Mesothelial cell of epicardium (in vitro differentiated cells): ENCODE measurements around the gene STIM1. TPM values are rescaled to one million over a fixed set of nuclear protein-coding genes. Genes with fewer than 3 reads are reported as not detected.

ENCODE experiments used
- DNase-seq, 2 experiments: peaks; one replicate each; pipeline ENCODE4 v3.0.0; 2021; ENCODE audit warnings: low spot score in 2 of 2; ENCODE audit not compliant: unreplicated experiment in 2 of 2
- H3K27ac Mint-ChIP-seq: 2 replicates; pipeline ENCODE4 v1.8.0; 2021; ENCODE audit warnings: mixed read lengths
- H3K27me3 Mint-ChIP-seq: 2 replicates; pipeline ENCODE4 v1.8.0; 2021; ENCODE audit warnings: low read depth, mixed read lengths
- H3K36me3 Mint-ChIP-seq: 2 replicates; pipeline ENCODE4 v1.8.0; 2021; ENCODE audit warnings: mixed read lengths
- H3K4me1 Mint-ChIP-seq: 2 replicates; pipeline ENCODE4 v1.8.0; 2021; ENCODE audit warnings: mixed read lengths
- H3K4me3 Mint-ChIP-seq: 2 replicates; pipeline ENCODE4 v1.8.0; 2021; ENCODE audit warnings: mild to moderate bottlenecking, moderate library complexity, mixed read lengths
- H3K9me3 Mint-ChIP-seq: 2 replicates; pipeline ENCODE4 v1.8.0; 2021; ENCODE audit warnings: mixed read lengths
- CTCF ChIP-seq: fragments of 200-600 bp; sonication (generic); IDR thresholded peaks from one replicate; pipeline ENCODE4 v1.5.0; 2021; ENCODE audit warnings: antibody characterized with exemption; ENCODE audit not compliant: unreplicated experiment
- total RNA-seq: library from RNA; stranded (reverse); gene quantifications from 3 replicates; pipeline ENCODE4 v1.2.1, GENCODE V29; 2021

STIM1 gene
- total RNA-seq, 1 donor from 2014 or later: 43.7 TPM

- H3K36me3 Mint-ChIP-seq: peaks cover 28% of the 10 kb centered on the region
- no peak for DNase-seq
- no peak for TF ChIP-seq CTCF
- no peaks in the 10 kb centered on the region for H3K4me1 Mint-ChIP-seq
- no peaks in the 10 kb centered on the region for H3K27me3 Mint-ChIP-seq
- H3K27ac Mint-ChIP-seq: no peak overlapping the region
- H3K9me3 Mint-ChIP-seq: no peaks in the 10 kb centered on the region
- no peak overlapping the region for H3K4me3 Mint-ChIP-seq
Observed at GRCh38 chr11:4105916-4106315, 250.5 kb downstream of the STIM1 start.

- Mint-ChIP-seq H3K36me3 (peaks cover 40% of the 10 kb centered on the region), H3K27ac (no peak overlapping the region), H3K4me3 (no peak overlapping the region), H3K4me1 (no peaks in the 10 kb centered on the region), H3K9me3 (no peaks in the 10 kb centered on the region), H3K27me3 (no peaks in the 10 kb centered on the region)
- TF ChIP-seq CTCF: no peak
- no peak for DNase-seq
Observed at GRCh38 chr11:4111834-4112233, 256.4 kb downstream of the STIM1 start.

GRCh38 chr11:4115128-4115527 lies 259.7 kb downstream of the STIM1 start:
- TF ChIP-seq CTCF: no peak
- Mint-ChIP-seq H3K4me1 (peaks cover 2% of the 10 kb centered on the region), H3K36me3 (peaks cover 36% of the 10 kb centered on the region), H3K9me3 (no peaks in the 10 kb centered on the region), H3K4me3 (no peak overlapping the region), H3K27ac (no peak overlapping the region), H3K27me3 (no peaks in the 10 kb centered on the region)
- DNase-seq: no peak

- H3K36me3 Mint-ChIP-seq: peaks cover 46% of the 10 kb centered on the region
- TF ChIP-seq CTCF: no peak
- H3K27me3 Mint-ChIP-seq: no peaks in the 10 kb centered on the region
- no peak overlapping the region for H3K4me3 Mint-ChIP-seq
- peak overlapping the region; percentile 4 for H3K27ac Mint-ChIP-seq
- no peaks in the 10 kb centered on the region for H3K9me3 Mint-ChIP-seq
- H3K4me1 Mint-ChIP-seq: peaks cover 4% of the 10 kb centered on the region
- no peak for DNase-seq
Observed at GRCh38 chr11:4118107-4118506, 262.6 kb downstream of the STIM1 start.

- DNase-seq: no peak
- no peak for TF ChIP-seq CTCF
- Mint-ChIP-seq H3K27me3 (no peaks in the 10 kb centered on the region), H3K36me3 (peaks cover 63% of the 10 kb centered on the region), H3K27ac (no peak overlapping the region), H3K9me3 (no peaks in the 10 kb centered on the region), H3K4me3 (no peak overlapping the region), H3K4me1 (peaks cover 16% of the 10 kb centered on the region)
Observed at GRCh38 chr11:4123218-4123617, 267.8 kb downstream of the STIM1 start.

GRCh38 chr11:4125141-4125540 lies 269.7 kb downstream of the STIM1 start:
- H3K4me3 Mint-ChIP-seq: no peak overlapping the region
- no peaks in the 10 kb centered on the region for H3K9me3 Mint-ChIP-seq
- DNase-seq: no peak
- H3K27ac Mint-ChIP-seq: no peak overlapping the region
- H3K4me1 Mint-ChIP-seq: peaks cover 16% of the 10 kb centered on the region
- H3K36me3 Mint-ChIP-seq: peaks cover 57% of the 10 kb centered on the region
- no peak for TF ChIP-seq CTCF
- no peaks in the 10 kb centered on the region for H3K27me3 Mint-ChIP-seq
